Fibroblast of skin of left quadriceps (primary cell): Measurements from ENCODE around the gene JADE2.

ENCODE experiments used
- DNase-seq, 2 experiments: peaks; one replicate each; pipeline ENCODE4 v3.0.0-alpha.2; 2013; ENCODE audit warnings: low read depth in 2 of 2

The JADE2 gene

GRCh38 chr5:134570365-134570758, 44.9 kb downstream of the JADE2 start:
- no peak for DNase-seq

DNA sequence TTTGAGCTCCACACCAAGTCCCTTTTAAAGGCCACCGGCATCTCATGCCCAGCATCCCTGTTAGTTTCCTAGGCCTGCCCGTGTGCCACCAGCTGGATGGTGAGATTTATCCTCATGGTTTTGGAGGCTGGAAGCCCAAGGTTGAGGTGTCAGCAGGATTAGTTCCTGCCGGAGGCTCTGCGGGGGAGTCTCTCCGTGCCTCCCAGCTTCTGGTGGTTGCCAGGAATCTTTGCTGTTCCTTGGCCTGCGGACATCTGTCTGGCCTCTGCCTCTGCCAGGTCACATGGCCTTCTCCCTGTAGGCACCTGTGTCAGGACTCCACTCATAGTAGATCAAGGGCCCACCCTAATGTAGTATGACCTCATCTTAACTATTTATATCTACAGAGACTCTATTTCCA, 45.4 kb downstream of the JADE2 start:
- DNase-seq: no peak

DNA sequence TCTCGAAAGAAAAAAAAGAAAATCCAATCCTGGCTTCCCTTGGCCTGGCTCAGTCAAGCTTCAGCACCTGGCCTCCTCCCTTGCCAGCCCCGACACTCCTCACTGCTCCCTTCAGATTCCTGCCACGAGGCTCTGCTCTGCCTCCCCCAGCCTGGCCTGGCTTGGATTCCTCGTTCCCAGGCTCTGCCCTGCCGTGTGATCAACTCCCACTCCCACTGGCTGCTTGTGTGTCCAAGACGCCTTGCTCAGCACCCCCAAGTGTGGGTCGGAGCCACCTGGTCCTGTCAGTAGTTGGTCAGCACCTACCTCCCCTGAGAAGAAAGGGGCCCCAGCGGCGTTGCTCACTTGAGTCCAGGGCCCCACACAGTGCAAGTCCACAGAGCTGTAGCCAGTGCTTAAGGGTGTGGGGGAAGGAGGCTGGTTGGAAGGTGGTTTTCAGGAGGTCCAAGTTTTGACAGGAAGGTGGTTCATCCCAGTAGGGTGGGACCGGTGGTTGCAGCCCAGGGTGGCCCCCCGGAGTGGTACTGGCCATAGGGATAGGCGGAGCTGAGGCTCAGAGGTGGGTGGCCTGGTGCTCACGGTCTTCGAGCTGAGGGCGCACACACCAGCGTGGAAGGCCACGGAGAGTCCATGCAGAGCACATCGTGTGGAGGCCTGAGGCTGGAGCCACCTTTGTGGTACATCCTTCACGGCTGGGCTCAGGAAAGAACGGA, 46.4 kb downstream of the JADE2 start:
- DNase-seq: no peak

- DNase-seq: no peak
Measured at GRCh38 chr5:134572811-134573210, 47.3 kb downstream of the JADE2 start.

- no peak for DNase-seq
Measured at GRCh38 chr5:134574521-134574920, 49.1 kb downstream of the JADE2 start.

GRCh38 chr5:134575316-134575715, 49.8 kb downstream of the JADE2 start:
- DNase-seq: no peak

- no peak for DNase-seq
Measured at GRCh38 chr5:134576386-134577021, 51.0 kb downstream of the JADE2 start.

DNA sequence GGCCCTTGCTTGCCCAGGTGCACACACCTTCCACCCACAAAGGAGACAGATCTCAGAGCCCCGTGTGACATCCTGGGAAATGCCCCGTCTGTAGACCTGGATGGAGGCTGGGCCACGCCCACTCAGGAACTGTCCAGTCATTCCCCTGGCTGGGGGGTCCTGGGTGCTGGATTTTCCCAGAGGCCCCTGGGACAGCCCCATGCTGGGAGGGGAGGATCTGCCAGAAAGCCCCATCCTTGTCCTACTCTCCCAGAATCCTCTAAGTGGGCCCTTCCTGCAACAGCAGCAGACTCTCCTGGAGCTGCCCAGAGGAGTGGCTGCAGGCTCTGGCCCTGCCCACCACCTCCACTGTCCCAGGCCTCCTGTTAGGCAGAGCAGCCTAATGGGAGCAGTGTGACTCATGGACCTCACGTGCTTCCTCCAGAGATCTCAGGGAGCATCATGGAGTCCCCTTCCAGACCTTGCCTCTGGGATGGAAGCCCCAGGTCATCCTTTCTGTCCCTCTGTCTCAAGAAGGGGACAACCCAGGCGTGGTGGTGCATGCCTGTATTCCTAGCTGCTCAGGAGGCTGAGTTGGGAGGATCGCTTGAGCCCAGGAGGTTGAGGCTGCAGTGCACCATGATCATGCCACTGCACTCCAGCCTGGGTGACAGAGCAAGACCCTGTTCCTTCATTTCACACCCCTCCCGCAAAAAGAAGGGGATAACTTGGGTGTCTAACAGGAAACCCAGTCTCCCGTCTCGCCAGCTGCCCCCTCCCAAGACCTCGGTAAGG, 51.7 kb downstream of the JADE2 start:
- no peak for DNase-seq

DNA sequence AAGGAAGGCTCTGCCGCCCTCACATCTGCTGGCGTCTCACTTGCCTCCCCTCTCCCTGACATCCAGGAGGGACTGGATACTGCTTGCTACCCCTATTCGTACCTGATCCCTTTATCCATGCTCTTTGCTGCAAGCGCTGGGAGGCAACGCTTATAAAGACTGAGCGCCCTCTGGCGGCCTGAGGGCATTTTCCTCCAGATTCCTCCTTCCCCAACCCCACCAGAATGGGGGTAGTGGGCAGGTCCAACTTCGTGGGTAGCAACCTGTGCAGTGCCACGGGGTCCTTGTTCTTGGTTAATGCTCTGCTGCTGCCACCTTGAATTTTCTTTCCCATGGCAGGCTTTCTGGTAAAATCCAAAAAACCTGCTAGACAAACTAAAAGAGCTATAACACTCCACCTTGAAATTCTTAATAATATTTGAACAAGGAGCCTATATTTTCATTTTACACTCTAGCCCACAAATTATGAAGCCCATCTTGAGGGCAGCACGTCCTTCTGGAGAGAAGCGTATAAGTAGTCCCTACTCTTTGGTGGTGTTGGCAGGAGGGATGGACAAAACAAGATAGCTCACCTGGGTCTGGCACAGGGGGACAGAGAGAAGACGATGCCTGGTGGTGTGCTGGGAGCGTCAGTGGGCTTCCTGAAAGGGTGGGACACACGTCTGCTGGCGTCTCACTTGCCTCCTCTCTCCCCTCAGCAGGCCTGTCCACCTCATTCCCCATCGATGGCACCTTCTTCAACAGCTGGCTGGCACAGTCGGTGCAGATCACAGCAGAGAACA, 52.5 kb downstream of the JADE2 start:
- DNase-seq: peak; percentile 42 to 45

- DNase-seq: no peak
Measured at GRCh38 chr5:134578578-134579283, 53.3 kb downstream of the JADE2 start.

DNA sequence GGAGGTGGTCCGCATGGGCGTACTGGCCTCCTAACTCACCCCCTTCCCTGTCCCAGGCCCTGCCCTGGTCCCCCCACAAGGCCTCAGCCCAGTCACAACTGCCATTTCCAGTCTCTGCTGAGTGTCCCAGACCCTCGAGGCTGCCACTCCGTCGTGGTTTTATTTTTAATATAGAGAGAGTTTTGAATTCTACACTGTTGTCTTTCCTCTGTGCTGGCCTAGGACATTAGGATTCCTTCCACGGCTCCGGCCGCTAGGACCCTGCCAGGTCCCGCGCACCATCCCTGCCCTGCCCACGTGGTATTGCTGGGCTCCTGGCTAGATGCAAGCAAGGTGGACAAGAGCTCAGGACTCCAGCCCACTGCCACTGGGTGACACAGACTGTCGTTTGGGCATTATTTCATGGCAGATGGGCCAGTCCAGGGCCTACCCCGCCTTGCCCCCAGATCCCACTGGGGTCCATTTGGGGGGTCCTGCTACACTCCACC, 53.9 kb downstream of the JADE2 start:
- no peak for DNase-seq

DNA sequence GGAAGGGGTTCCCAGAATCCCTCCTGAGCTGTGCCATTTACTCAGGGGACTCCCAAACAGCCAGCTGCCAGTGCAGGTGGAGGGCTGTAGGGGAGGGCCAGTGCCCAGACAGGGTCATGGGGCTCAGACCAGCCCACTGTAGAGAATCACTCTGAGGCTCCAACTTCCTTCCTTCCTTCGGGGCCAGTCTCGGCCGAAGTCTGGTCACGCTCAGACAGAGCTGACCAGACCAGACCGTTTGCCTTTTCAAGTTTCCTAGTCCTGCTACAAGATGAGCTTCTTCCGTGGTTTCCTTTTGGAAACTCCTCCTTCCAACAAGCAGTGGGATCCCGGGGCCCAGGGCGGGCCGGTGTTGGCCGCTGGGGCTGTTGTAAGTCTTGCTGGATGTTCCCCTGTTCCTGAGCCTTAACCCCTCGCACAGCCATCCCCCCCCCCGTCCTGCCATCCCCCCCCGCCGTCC, 54.6 kb downstream of the JADE2 start:
- DNase-seq: no peak

DNA sequence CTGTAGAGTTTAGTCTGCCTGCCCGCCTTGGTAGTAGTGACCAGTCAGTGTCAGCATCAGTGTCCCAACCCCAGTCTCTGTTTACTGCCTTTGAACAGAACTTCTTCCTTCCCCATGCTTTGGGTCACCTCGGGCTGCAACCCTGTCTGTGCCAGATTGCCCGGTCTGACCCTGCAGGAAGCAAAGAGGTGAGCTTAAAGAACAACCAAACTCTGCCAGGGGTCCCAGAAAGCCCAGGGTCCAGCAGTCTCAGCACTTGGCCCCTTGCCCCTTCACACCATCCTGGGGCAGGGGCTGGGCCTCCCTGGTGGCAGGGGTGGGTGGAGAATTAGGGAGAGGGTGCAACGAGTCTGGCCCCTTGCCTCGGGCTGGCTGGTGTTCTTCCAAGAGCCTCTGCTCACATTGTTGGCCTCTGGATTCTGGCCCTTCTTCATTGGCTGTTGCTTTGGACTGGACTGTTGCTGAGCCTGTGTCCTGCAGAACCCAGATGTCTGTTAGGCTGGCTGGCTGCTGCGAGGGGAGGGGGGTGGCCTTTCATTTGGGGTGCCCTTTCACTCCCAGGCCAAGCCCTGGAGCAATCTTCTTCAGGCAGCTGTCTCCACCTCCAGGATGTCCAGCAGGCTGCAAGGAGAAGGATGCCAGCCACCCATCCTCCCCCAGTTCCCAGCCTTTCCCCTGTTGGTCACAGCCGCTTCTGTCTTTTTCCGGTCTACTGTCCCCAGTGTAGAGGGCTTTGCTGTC, 55.9 kb downstream of the JADE2 start:
- DNase-seq: no peak

GRCh38 chr5:134582281-134582680, 56.8 kb downstream of the JADE2 start:
- DNase-seq: no peak

DNA sequence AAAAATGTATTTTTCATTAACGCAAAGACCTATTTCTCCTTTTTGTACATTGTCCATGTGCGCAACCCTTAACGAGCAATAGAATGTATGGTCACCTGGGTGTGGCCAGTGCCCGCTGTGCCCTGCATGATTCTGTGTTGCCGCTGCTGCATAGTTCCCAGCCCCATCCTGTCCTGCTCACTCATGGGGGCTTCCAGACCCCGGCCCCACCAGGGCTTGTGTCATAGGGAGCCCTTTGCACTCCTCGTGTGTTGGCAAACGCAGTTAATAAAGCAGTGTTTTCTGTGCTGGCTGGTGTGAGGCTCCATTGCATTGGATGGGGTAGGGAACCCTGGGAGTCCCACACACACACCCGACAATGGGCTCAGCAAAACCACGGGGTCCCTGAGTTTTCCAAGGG, 57.5 kb downstream of the JADE2 start:
- no peak for DNase-seq

GRCh38 chr5:134583766-134584165, 58.3 kb downstream of the JADE2 start:
- DNase-seq: no peak

DNA sequence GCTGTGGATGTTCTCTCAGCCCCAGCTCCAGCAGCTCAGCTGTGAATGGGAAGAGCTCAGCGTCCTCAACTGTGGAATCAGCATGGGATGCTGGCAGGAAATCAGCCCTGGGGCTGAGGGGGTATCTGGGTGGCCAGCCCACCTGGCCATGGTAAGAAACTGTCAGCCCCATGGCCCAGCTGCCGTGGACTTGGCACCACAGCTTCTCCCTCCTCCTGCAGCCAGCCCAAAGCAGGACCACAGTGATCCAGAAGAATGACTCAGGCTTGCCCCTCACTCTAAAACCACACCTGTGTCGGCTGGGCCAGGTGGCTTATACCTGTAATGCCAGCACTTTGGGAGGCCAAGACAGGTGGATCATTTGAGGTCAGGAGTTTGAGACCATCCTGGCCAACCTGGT, 59.2 kb downstream of the JADE2 start:
- DNase-seq: no peak

DNA sequence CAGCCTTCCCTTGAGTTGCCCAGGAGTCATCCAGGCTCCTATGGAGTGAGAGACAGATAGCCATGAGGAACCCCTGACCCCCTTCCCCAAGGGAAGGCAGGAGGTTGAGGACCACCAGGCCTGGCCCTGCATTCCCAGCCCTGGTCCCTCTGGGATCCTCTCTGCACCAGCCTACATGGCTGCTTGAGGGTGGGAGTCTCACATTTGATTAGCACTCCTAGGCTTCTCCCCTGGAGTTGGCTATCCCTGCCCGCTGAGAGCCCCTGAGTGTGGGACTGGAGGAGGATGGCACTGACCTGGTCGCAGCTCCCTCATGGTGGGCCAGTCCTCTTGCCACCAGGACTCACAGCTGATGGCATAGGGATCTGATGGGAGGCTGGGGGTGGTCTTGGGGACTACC, 60.5 kb downstream of the JADE2 start:
- no peak for DNase-seq

GRCh38 chr5:134586866-134587524, 61.5 kb downstream of the JADE2 start:
- DNase-seq: peak in 1 of 2 experiments; percentile 20
